ENCODE measurements around the gene EHHADH. TPM values are rescaled to one million over a fixed set of nuclear protein-coding genes. Genes with fewer than 3 reads are reported as not detected.

Gene EHHADH
- polyA plus RNA-seq, 2 of the 4 experiments (the other 2 are of a cell fraction), result 5.4 to 7.7 TPM

GRCh38 chr3:185145511-185145910 is 108.3 kb downstream of the EHHADH start:
- WGBS (ENCODE audit: missing lambda C conversion rate), result 61% methylated on average over 6 of the region's 6 CpGs
- no peak for TF ChIP-seq HOXA7 (CRISPR knock-in tag; IDR thresholded peaks at IDR 0.05)
- no peaks in the 10 kb centered on the region for H3K9me3 ChIP-seq
- ATAC-seq, result no peak
- H3K4me2 ChIP-seq, result no peak overlapping the region
- ChIA-PET CTCF (interaction anchor here (0.6 kb wide), 1 partner anchor 34 kb away, joined by 4 read pairs; no protein-coding TSS in a partner anchor), POLR2A (no interaction called here)
- no peak for DNase-seq (ENCODE audit: low read depth in 1 of 2, low spot score in 1 of 2)
- no peak overlapping the region for H3K4me3 ChIP-seq
- no peak for FAIRE-seq
- no peaks in the 10 kb centered on the region for H3K4me1 ChIP-seq
- H3K27ac ChIP-seq, result no peak overlapping the region

- H3K27ac ChIP-seq, result no peak overlapping the region
- ChIA-PET CTCF (no interaction called here), POLR2A (no interaction called here)
- TF ChIP-seq PHF8 (IDR thresholded peaks at IDR 0.05; ENCODE audit: borderline replicate concordance, low read depth) (no peak), E2F6 (IDR thresholded peaks at IDR 0.05; ENCODE audit: borderline replicate concordance, low read depth) (no peak), USF2 (IDR thresholded peaks at IDR 0.05) (no peak), JUNB (IDR thresholded peaks at IDR 0.05) (no peak), CBX2 (IDR thresholded peaks at IDR 0.05; ENCODE audit: borderline replicate concordance, low read depth) (no peak), KDM5A (IDR thresholded peaks at IDR 0.05) (no peak), HOXA7 (CRISPR knock-in tag; IDR thresholded peaks at IDR 0.05) (no peak), ESRRA (IDR thresholded peaks at IDR 0.05; ENCODE audit: borderline replicate concordance, low read length) (no peak), POLR2A (IDR thresholded peaks at IDR 0.05; ENCODE audit: low read length) (no peak), RCOR1 (IDR thresholded peaks at IDR 0.05; ENCODE audit: low read depth, low read length) (no peak), CTCF (IDR thresholded peaks at IDR 0.05) (no peak), EHMT2 (IDR thresholded peaks at IDR 0.05; ENCODE audit: low read depth) (no peak), HMGXB4 (CRISPR knock-in tag; IDR thresholded peaks at IDR 0.05; ENCODE audit: borderline replicate concordance) (no peak)
- H3K4me3 ChIP-seq, result no peak overlapping the region
- ATAC-seq (no peak), DNase-seq (ENCODE audit: low read depth in 1 of 2, low spot score in 1 of 2) (no peak), FAIRE-seq (no peak)
- no peaks in the 10 kb centered on the region for H3K9me3 ChIP-seq
- no peak overlapping the region for H3K4me2 ChIP-seq
- WGBS (ENCODE audit: missing lambda C conversion rate), result 71% methylated on average over 3 of the region's 3 CpGs
- no peaks in the 10 kb centered on the region for H3K4me1 ChIP-seq
Observed at GRCh38 chr3:185144784-185145183, 109.1 kb downstream of the EHHADH start.

Small RNAs within 50 kb of the gene (small RNA-seq; reads per million reads assigned to genes)
- 0 to 1.7 (median 0) reads per million in 6 experiments for gene MIR5588

Other genes with a start within 250 kb of the EHHADH start
- gene C3orf70, start 101.0 kb downstream of the EHHADH start, polyA plus RNA-seq (2011; rRNA removed), result 0.01 TPM in 1 of 2 replicates, not detected in the other
- gene C3orf70, start 101.0 kb downstream of the EHHADH start, polyA plus RNA-seq (2017; fragmentation: RNase III; extraction: RNeasy Plus Mini Kit Qiagen cat#74134 plus additional on column Dnase treatment), result not detected in 3 replicates
- 19.9 and 23.2 TPM in 2 replicates for gene MAP3K13, start 109.1 kb upstream of the EHHADH start, polyA plus RNA-seq (2011; rRNA removed)
- 15.8 to 16.3 TPM (median 15.9 TPM) in 3 replicates for gene MAP3K13, start 109.1 kb upstream of the EHHADH start, polyA plus RNA-seq (2017; fragmentation: RNase III; extraction: RNeasy Plus Mini Kit Qiagen cat#74134 plus additional on column Dnase treatment)
- gene TMEM41A, start 245.0 kb upstream of the EHHADH start, polyA plus RNA-seq (2011; rRNA removed), result 31.3 and 36.3 TPM in 2 replicates
- gene TMEM41A, start 245.0 kb upstream of the EHHADH start, polyA plus RNA-seq (2017; fragmentation: RNase III; extraction: RNeasy Plus Mini Kit Qiagen cat#74134 plus additional on column Dnase treatment), result 16.0 to 16.6 TPM (median 16.6 TPM) in 3 replicates